ENCODE measurements around the gene CDK10.

CDK10 gene

GRCh38 chr16:89730610-89731234 is 44.2 kb downstream of the CDK10 start:
- in situ Hi-C loops (cut with HindIII; ENCODE audit: low sequenced_read_pairs) = no loop called here

- in situ Hi-C loops (cut with HindIII; ENCODE audit: low sequenced_read_pairs) = no loop called here
Observed at GRCh38 chr16:89732142-89732917, 45.8 kb downstream of the CDK10 start.

GRCh38 chr16:89732918-89733242 is 46.4 kb downstream of the CDK10 start:
- in situ Hi-C loops (cut with HindIII; ENCODE audit: low sequenced_read_pairs) = no loop called here

- in situ Hi-C loops (cut with HindIII; ENCODE audit: low sequenced_read_pairs) = no loop called here
Observed at GRCh38 chr16:89733322-89733721, 46.8 kb downstream of the CDK10 start.

- in situ Hi-C loops (cut with HindIII; ENCODE audit: low sequenced_read_pairs) = no loop called here
Observed at GRCh38 chr16:89733792-89734191, 47.3 kb downstream of the CDK10 start.

GRCh38 chr16:89736554-89736953 is 50.1 kb downstream of the CDK10 start:
- in situ Hi-C loops (cut with HindIII; ENCODE audit: low sequenced_read_pairs) = no loop called here

- in situ Hi-C loops (cut with HindIII; ENCODE audit: low sequenced_read_pairs) = no loop called here
Observed at GRCh38 chr16:89737341-89738071, 51.0 kb downstream of the CDK10 start.

GRCh38 chr16:89738072-89738377 is 51.5 kb downstream of the CDK10 start:
- in situ Hi-C loops (cut with HindIII; ENCODE audit: low sequenced_read_pairs) = no loop called here

GRCh38 chr16:89738538-89739317 is 52.2 kb downstream of the CDK10 start:
- in situ Hi-C loops (cut with HindIII; ENCODE audit: low sequenced_read_pairs) = no loop called here

- in situ Hi-C loops (cut with HindIII; ENCODE audit: low sequenced_read_pairs) = no loop called here
Observed at GRCh38 chr16:89739383-89739782, 52.9 kb downstream of the CDK10 start.

- in situ Hi-C loops (cut with HindIII; ENCODE audit: low sequenced_read_pairs) = no loop called here
Observed at GRCh38 chr16:89741342-89742014, 55.0 kb downstream of the CDK10 start.

GRCh38 chr16:89742948-89743347 is 56.5 kb downstream of the CDK10 start:
- in situ Hi-C loops (cut with HindIII; ENCODE audit: low sequenced_read_pairs) = no loop called here

- in situ Hi-C loops (cut with HindIII; ENCODE audit: low sequenced_read_pairs) = no loop called here
Observed at GRCh38 chr16:89744813-89745212, 58.3 kb downstream of the CDK10 start.

All from DLD1 (cell line).